Germinal center (tissue), 1 donor: ENCODE measurements around the gene SIX3.

Experiments
- DNase-seq: peaks from one replicate; pipeline ENCODE4 v3.0.0; 2012; ENCODE audit warnings: mixed read lengths, low spot score

The SIX3 gene

GRCh38 chr2:44941551-44942234 is at the start of gene SIX3:
SIX3 (plus strand) TSS chr2:44941702; CDS start chr2:44942105, 403 bp downstream.
- no peak for DNase-seq

GRCh38 chr2:44894058-44894457 is 47.4 kb upstream of the SIX3 start:
- DNase-seq, result no peak

- DNase-seq, result no peak
Measured at GRCh38 chr2:44895061-44895460, 46.4 kb upstream of the SIX3 start.

DNA sequence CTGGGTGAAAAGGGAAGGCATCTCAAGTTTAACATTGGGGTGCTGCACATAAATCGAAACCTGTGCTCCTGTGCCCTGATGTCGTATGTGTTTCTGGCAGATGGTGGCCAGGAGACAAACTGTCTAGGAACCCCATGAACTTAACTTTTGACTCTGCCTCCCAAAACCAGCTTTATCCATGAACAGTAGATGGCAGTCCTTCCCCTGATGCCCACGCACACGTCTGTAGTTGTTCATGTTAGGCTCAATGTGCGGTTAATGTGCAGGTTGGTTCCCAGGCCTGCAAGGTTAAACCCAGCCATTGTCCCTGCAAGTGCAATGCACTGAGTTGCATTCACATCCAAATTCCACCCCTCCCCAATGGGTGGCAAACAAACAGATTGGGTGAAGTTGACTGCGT is 44.1 kb upstream of the SIX3 start:
- DNase-seq, result no peak

DNA sequence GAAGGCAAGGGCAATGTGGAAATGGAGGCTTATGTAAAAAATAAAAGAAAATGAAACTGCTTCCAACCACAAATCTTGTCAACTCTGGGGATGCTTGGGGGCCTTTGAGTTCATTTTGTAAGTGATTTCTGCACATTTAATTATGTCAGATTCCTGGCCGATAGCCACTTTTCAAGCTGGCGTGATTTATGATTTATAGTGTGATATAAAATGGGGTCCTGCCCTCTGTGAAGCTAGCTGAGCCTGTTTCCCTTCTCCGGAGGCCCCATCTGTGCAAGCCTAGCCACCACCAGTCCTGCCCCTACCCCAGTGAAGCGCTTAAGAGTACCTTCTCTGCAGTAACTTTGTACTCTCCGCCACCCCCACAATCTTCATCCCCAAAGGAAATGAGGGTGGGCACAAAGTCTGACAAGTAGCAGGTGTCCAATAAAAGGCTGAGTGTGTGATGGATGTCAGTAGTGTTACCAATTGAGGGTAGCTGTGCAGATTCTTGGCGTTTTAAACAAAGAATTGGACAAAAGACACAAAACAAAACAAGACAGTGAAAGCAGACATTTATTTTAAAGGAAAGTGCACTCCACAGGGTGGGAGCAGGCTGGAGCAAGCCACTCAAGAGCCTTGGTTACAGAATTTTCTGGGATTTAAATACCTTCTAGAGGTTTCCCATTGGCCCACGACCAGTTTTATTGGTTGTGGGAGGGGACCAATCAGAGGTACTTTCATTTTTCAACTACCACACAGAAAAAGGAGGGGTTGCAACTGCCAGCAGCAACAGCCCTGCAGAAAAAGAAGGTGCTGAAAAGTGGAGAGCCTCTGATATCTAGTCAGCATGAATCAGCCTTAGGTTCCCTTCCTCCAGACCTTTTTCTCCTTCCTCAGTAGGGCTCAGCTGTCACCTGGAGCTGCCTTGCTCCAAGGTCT is 39.0 kb upstream of the SIX3 start:
- no peak for DNase-seq

DNA sequence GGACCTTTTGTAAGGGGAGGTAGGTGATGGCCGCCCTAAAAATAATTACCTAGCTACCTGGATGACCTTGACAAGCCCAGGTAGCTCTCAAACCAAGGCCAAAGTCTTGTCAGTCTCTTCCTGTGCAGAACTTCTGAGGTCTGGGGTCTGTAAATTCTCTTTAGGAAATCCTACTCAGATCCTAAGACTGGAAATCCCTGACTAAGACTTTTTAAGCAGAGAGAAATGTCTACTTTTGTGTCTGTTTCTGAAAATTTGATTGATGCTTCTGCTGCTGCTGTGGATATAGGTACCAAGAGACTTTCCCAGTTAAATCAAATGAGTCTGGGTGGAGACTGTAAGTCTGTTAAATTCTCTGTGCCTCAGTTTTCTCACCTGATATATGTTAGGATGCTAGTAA is 36.9 kb upstream of the SIX3 start:
- DNase-seq, result no peak

GRCh38 chr2:44906972-44907371 is 34.5 kb upstream of the SIX3 start:
- DNase-seq, result no peak

DNA sequence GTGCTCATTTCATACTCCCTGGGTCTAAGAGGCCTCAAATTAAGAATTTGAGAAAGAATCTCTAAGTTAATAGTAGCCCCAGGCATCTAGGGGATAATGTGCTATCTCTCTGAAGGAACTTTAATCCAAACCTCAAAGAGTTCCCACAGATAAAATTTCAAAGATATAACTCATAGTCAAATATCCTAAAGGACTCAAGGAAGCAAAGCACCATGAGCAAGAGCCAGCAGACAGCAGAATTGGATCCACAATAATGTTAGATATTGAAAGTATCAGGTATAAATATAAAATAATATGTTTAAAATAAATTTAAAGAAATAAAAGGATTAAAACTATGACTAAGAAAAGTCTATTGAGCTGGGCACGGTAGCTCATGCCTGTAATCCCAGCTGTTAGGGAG is 31.7 kb upstream of the SIX3 start:
- DNase-seq, result no peak

DNA sequence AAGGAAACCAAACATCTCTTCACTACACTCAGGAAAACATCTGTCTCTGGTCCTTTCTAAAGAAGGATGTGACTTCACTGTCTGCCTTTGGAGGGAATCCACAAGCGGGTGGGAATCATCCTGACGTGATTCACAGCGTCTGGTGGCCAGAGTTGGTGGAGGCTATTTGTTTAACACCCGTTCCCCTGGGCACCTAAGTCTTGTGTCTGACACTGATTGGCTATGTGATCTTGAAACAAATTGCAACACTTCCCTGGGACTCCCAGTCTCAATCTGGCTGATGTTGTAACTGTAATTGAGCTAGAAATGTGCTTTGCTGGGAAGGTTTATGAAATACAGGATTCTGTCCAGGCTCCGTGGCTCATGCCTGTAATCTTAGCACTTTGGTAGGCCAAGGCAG is 28.8 kb upstream of the SIX3 start:
- DNase-seq, result no peak

DNA sequence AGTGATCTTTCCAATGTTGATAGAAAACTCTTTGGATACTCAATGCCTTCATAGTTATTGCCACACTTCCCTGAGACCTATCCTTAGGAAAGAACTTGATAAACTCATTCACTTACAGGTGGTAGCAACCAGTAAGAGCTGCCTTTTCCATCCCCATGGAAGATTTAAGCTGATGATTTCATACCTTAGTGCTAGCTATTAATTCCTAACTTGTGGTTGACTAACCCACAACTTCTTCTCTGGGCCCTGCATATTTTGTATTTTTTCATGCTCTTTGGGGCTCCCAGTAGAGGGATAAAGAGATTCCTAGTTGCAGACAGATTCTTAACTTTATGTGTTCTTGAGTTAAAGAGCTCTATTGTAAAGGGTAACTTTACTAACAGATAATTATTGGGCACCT is 25.2 kb upstream of the SIX3 start:
- DNase-seq, result no peak

DNA sequence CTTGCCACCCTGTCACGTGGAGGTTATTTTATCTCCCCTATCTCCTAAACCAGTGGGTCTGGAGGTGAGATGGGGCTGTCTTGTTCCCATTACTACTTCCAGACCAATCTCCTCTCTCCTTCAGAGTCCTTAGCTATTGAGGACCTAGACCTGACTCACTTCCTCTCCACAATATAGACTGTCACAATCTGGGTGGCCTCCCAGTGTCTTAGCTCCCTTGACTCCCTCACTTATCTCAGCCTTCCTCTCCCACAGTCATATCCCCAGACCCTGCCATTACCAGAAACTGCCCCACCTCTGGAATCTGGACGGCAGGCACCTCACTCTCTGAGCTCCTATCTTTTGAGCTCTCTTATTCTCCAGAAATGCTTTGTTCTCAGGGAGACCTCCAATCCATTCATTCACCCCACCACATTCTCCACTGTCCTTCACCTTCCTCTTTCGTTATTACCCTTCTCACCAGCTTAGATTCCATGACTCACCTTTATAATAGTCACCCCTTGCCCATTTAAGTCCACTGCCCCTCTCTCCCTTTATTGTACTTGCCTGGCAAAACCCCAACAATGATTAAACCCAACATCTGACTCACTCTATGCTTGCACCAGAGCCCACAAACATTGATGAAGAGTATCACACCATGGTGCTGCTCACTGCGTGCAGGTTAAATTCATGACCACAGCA is 23.3 kb upstream of the SIX3 start:
- DNase-seq, result no peak

- no peak for DNase-seq
Measured at GRCh38 chr2:44920751-44921150, 20.8 kb upstream of the SIX3 start.

DNA sequence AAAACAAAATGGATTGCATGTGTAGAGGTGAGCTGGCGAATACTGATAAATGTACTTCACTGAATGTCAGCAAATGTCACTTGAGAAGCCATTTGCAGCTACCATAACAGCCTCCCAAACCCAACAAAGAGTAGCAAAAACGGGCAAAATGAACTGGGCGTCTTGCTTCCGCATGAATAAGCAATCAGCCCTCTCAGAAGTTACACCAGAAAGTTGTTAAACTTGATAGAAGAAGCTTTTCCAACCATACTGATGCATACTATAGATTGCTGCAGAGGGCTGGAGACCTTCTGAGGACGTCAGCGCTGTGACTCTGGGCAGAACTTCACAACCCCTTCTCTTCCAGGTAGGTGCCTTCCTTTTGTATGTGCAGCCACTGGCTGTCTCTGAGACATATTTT is 18.7 kb upstream of the SIX3 start:
- DNase-seq, result no peak

DNA sequence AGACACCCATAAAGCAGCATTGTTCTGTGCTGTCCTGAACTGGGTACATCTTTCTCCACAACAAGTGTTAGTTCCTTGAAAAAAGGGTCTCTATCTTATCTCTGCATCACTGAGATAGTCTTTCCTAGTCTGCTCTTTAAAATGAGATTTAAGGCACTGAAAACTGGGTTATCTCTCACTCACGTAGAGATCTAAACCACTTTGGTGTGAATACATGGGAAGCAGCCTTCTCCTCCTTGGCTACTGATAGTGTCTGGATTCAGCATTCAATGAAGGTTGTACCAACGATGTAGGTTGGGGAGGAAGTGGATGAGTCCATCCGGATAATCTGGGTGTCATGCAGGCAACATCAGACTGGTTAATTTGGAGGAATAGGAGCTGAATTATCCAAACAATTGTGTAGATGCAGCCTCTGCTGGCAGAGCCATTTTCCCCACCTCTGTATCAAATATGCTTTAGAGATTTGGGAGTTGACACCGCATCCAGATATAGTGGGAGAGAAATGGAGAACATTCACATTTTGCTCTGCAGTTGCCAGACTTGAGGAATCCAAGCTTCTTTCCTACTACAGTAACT is 15.9 kb upstream of the SIX3 start:
- no peak for DNase-seq

GRCh38 chr2:44926957-44927356 is 14.5 kb upstream of the SIX3 start:
- DNase-seq, result no peak

DNA sequence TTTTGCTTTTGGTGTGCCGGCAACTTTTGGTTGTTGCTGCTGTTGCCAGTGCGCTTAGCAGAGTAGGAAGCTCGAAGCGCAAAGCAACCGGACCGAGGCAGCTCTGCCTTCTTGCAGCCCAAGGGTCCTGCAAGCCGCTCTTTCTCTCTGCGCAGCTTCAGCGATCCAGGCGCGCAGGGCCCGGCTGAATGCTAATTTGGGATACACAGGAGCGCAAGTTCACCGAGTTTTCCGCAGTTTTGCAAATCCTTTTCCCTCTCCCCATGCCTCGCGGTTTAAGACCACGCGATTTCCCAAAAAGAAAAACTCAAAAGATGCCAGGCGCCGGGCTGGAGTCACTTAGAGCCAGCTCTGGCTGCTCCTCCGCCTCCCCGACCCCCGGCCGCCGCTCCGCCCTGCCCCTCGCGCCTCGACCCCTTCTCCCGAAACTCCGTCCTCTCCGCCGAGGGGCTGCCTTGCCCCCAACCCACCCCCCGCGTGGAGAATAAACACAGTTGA is 13.5 kb upstream of the SIX3 start:
- no peak for DNase-seq

DNA sequence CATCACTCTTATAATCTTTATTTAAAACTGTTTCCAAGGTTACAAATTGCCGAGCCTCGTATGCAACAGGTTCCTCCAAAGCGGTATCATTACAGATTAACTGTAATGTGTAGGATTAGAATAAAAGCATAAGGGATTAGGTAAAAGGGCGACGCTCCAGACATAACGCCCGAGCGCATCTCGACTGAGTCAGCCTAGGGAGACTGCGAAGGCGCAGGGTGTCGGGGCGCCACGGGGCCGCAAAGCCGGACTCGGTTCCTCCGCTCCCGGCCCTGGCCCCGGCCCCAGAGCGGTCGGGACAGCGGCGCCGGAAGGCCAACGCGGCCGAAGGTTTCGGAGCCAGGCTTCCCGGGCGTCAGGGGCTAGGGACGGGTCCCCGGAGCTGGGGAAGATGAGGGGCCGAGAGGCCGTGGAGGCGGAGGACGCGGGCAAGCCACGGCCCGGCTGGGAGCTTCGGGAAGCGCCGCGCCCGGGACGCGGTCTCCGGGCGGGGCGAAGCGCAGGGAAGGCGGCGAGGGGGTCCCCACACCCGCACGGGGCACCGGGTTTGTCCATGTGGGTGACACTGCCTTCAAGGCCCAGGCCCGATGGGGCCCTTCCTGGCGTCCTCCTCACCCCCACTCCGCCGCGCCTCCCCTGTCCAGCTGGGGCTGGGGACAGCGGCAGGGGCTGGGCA is 12.9 kb upstream of the SIX3 start:
- DNase-seq, result no peak

DNA sequence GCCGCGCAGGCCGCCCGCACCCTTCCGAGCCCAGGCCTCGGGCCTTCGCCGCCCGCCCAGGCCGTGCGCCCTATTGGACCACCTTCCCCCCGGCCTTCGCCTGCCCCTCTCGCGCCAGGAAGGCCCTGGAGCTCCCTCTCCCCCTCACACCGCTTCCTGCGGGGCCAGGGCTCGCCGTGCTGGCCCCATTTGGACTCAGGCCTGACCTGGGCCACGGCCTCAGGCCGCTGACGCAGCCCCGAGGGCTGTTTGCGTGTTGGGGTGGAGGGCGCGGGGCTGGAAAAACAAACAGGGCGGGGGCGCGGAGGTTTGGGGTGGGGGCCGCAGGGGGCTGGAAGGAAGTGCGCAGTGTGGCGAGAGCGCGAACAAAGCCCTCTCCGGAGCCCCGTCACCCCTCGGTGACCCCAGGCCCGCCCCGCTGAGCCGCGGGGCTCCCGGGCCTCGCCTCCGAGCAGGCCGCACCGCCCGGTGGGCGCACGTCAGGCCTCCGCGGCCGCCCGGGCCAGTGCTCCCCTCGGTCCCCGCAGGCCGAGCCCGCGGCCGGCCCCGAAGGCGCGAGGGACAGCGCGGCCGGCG is 12.3 kb upstream of the SIX3 start:
- no peak for DNase-seq

- no peak for DNase-seq
Measured at GRCh38 chr2:44929735-44930273, 11.7 kb upstream of the SIX3 start.

- no peak for DNase-seq
Measured at GRCh38 chr2:44930274-44931197, 11.0 kb upstream of the SIX3 start.
